Breast epithelium (tissue), 4 donors: ENCODE results near the gene MYO9B. TPM values are rescaled to one million over a fixed set of nuclear protein-coding genes. Genes with fewer than 3 reads are reported as not detected.

ENCODE experiments used
- DNase-seq, 2 donors: peaks; one replicate each; pipeline ENCODE4 v3.0.0-alpha.2; 2019; ENCODE audit warnings: low spot score in 2 of 2
- H3K27ac ChIP-seq, 2 donors: fragments of 200-600 bp; sonication (generic) in 1 of 2; one replicate each; pipeline ENCODE4 v1.5.1; 2016 to 2019; ENCODE audit warnings: mild to moderate bottlenecking in 1 of 2
- H3K27me3 ChIP-seq, 2 donors: fragments of 200-600 bp; sonication (generic) in 1 of 2; one replicate each; pipeline versions ENCODE4 v1.5.1 to v1.6.0; 2017 to 2019; ENCODE audit warnings: control low read depth in 1 of 2, mild to moderate bottlenecking in 1 of 2
- H3K36me3 ChIP-seq: fragments of 200-600 bp; one replicate; pipeline ENCODE4 v1.5.1; 2019
- H3K4me1 ChIP-seq, 2 donors: fragments of 200-600 bp; sonication (generic); one replicate each; pipeline ENCODE4 v1.5.1; 2016 to 2019; ENCODE audit warnings: control low read depth in 1 of 2
- H3K4me3 ChIP-seq, 3 donors: fragments of 200-600 bp; sonication (generic); 1 replicate in 2 of 3; 2 replicates in 1 of 3; pipeline ENCODE4 v1.5.1; 2016 to 2019; ENCODE audit warnings: mild to moderate bottlenecking in 3 of 3, moderate library complexity in 2 of 3
- H3K9me3 ChIP-seq, 2 donors: fragments of 200-600 bp; sonication (generic) in 1 of 2; one replicate each; pipeline ENCODE4 v1.5.1; 2016 to 2019; ENCODE audit warnings: control low read depth in 1 of 2
- CTCF ChIP-seq, 3 donors: fragments of 450-650 bp; IDR thresholded peaks; one replicate each; pipeline ENCODE4 v1.5.1; 2016 to 2017; ENCODE audit warnings: antibody characterized with exemption in 3 of 3, mild to moderate bottlenecking in 3 of 3, moderate library complexity in 3 of 3
- POLR2A ChIP-seq: fragments of 450-650 bp; IDR thresholded peaks from one replicate; pipeline ENCODE4 v1.6.1; 2016; ENCODE audit warnings: antibody characterized with exemption, mild to moderate bottlenecking, moderate library complexity
- POLR2AphosphoS5 ChIP-seq, 3 donors: sonication (generic); formaldehyde crosslinking; IDR thresholded peaks; one replicate each; pipeline ENCODE4 v1.6.1; 2017; ENCODE audit warnings: antibody characterized with exemption in 3 of 3
- intact Hi-C: fragments of 100-400 bp; cut with DNase I; formaldehyde crosslinking; loops from one replicate; pipeline ENCODE4 v1.15.1; 2023; ENCODE audit warnings: low total_unique reads
- total RNA-seq, 3 donors: library from RNA; depleted of rRNA; stranded (reverse); fragments of >200 nt; gene quantifications; one replicate each; pipeline ENCODE4 v1.1.0, GENCODE V29; 2016

Gene MYO9B
- total RNA-seq, 3 donors from 2014 or later, result 76.0 to 79.5 (median 77.4) TPM

DNA sequence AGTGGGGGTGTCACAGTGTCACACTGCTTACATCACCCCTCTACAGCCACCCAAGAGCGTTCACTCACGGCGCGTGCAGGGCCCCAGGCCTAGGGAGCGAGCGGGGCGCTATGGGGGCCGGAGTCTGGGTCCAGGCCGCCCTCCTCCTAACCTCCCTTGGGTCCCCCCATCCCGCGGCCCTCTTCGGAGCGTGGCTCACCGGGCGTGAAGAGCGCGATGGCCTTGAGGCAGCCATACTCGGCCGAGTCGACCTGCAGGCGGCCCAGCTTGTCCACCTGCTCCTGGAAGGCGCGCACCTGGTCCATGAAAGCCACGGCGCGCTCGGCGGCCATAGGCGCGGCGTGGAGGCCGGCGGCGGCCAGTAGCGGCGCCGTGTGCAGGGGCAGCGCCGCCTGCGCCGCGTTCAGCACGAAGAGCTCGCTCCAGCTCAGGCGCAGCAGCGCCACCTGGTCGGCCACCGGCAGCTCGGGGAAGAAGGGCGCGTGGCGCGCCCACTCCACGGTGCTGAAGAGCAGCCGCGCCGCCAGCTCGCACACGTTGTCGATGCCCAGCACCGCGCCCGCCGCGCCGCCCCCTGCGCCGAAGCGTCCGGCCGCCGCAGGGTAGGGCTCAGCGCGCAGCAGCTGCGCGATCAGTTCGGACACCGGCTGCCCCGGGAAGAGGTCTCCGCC lies 159.9 kb downstream of the MYO9B start:
- TF ChIP-seq POLR2A (no peak), CTCF (IDR thresholded peaks at IDR 0.05) (peak in 1 of 3 donors; percentile 37)
- no peaks in the 10 kb centered on the region for H3K27me3 ChIP-seq
- DNase-seq, result peak; percentile 50 to 73

GRCh38 chr19:17235971-17236777 lies 160.6 kb downstream of the MYO9B start:
- no peak for DNase-seq
- Histone ChIP-seq H3K27ac (peak overlapping the region; percentile 68 to 83), H3K27me3 (no peaks in the 10 kb centered on the region), H3K4me3 (peak overlapping the region; percentile 47 to 86 (median 56)), H3K36me3 (no peaks in the 10 kb centered on the region), H3K9me3 (no peaks in the 10 kb centered on the region), H3K4me1 (peaks cover 0 to 7% of the 10 kb centered on the region in 2 donors)
- TF ChIP-seq CTCF (IDR thresholded peaks at IDR 0.05), result no peak
- TF ChIP-seq POLR2A, result no peak
- no peak for TF ChIP-seq POLR2AphosphoS5 (IDR thresholded peaks at IDR 0.05)
- intact Hi-C loops, result no loop called here

More for the DNA sequence above, 159.9 kb downstream of the MYO9B start:
- Histone ChIP-seq H3K27ac (peak overlapping the region; percentile 68 to 83), H3K9me3 (no peaks in the 10 kb centered on the region), H3K4me3 (peak overlapping the region; percentile 47 to 86 (median 56)), H3K36me3 (no peaks in the 10 kb centered on the region), H3K4me1 (peaks cover 0 to 7% of the 10 kb centered on the region in 2 donors)
- intact Hi-C loops, result no loop called here

DNA sequence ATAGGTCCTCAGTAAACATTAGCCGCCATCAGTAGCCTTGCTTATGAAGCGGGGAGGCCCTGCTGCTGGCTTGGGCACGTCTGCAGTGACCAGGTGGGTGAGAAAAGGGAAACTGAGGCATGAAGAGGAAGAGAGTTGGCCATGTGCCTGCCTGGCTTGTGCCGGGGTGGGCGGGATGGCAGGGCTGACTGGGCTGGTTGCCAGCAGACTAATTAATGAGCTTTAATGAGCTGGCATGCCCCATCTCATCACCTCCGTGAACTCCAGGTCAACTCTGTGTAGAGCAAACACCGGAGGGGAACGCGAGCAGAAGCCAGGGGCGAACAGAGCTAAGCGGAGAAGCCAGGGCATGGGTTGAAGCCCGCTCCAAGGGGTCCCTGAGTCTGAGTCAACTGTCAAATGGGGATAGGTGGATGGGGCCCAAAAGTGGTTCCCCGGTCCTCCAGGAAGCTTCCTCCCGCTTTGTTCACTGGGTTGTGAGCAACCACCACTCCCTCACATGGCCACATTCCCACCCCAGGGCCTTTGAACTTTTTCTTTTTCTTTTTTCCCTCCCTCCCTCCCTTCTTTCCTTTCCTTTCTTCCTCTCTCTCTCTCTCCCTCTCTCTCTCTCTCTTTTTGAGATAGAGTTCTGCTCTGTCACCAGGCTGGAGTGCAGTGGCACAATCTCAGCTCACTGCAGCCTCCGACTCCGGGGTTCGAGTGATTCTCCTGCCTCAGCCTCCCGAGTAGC lies 161.4 kb downstream of the MYO9B start:
- no peaks in the 10 kb centered on the region for H3K27me3 ChIP-seq
- peak overlapping the region; percentile 50 to 83 for H3K27ac ChIP-seq
- intact Hi-C loops, result no loop called here
- no peaks in the 10 kb centered on the region for H3K9me3 ChIP-seq
- peaks cover 0 to 7% of the 10 kb centered on the region in 2 donors for H3K4me1 ChIP-seq
- TF ChIP-seq POLR2A, result no peak
- TF ChIP-seq CTCF (IDR thresholded peaks at IDR 0.05), result no peak
- TF ChIP-seq POLR2AphosphoS5 (IDR thresholded peaks at IDR 0.05), result no peak
- no peaks in the 10 kb centered on the region for H3K36me3 ChIP-seq
- no peak for DNase-seq
- no peak overlapping the region for H3K4me3 ChIP-seq

GRCh38 chr19:17237747-17238706 lies 162.4 kb downstream of the MYO9B start:
- intact Hi-C loops, result no loop called here
- TF ChIP-seq POLR2A (no peak), CTCF (IDR thresholded peaks at IDR 0.05) (no peak), POLR2AphosphoS5 (IDR thresholded peaks at IDR 0.05) (no peak)
- Histone ChIP-seq H3K4me3 (no peak overlapping the region), H3K4me1 (peaks cover 0 to 7% of the 10 kb centered on the region in 2 donors), H3K27ac (no peak overlapping the region), H3K9me3 (no peaks in the 10 kb centered on the region), H3K27me3 (no peaks in the 10 kb centered on the region), H3K36me3 (no peaks in the 10 kb centered on the region)
- DNase-seq, result no peak
